Gastroesophageal sphincter (tissue), 4 donors: ENCODE measurements around the gene GLDC. TPM values are rescaled to one million over a fixed set of nuclear protein-coding genes. Genes with fewer than 3 reads are reported as not detected.
A peak's percentile ranks its signal among the peaks of the same experiment; 100 is the strongest.

Experiments used
- ATAC-seq: fragments of 150-250 bp; one replicate; pipeline ENCODE4 v1.9.1; 2016; ENCODE audit warnings: mild to moderate bottlenecking, moderate library complexity
- H3K27ac ChIP-seq, 4 donors: fragments of 200-600 bp; sonication (generic) in 3 of 4; 1 replicate in 3 of 4; 2 replicates in 1 of 4; pipeline ENCODE4 v1.5.1; 2016 to 2019
- H3K27me3 ChIP-seq: fragments of 200-600 bp; sonication (generic); one replicate; pipeline ENCODE4 v1.5.1; 2019
- H3K36me3 ChIP-seq, 2 donors: fragments of 200-600 bp; sonication (generic); one replicate each; pipeline ENCODE4 v1.5.1; 2019; ENCODE audit warnings: control low read depth in 1 of 2
- H3K4me1 ChIP-seq, 3 donors: fragments of 200-600 bp; sonication (generic); 1 replicate in 2 of 3; 2 replicates in 1 of 3; pipeline ENCODE4 v1.5.1; 2016 to 2019; ENCODE audit warnings: control low read depth in 2 of 3
- H3K4me3 ChIP-seq, 2 donors: fragments of 200-600 bp; sonication (generic); one replicate each; pipeline ENCODE4 v1.5.1; 2019; ENCODE audit warnings: mild to moderate bottlenecking in 1 of 2, moderate library complexity in 1 of 2
- H3K9me3 ChIP-seq, 3 donors: fragments of 200-600 bp; sonication (generic); one replicate each; pipeline ENCODE4 v1.5.1; 2017 to 2019; ENCODE audit warnings: control low read depth in 2 of 3
- EP300 ChIP-seq: sonication (generic); formaldehyde crosslinking; IDR thresholded peaks from one replicate; pipeline ENCODE4 v1.6.1; 2017; ENCODE audit warnings: antibody characterized with exemption, mild to moderate bottlenecking
- POLR2A ChIP-seq, 2 donors: fragments of 450-650 bp; IDR thresholded peaks; one replicate each; pipeline ENCODE4 v1.6.1; 2017; ENCODE audit warnings: antibody characterized with exemption in 2 of 2, mild to moderate bottlenecking in 2 of 2, moderate library complexity in 1 of 2
- POLR2AphosphoS5 ChIP-seq: sonication (generic); formaldehyde crosslinking; IDR thresholded peaks from one replicate; pipeline ENCODE4 v1.6.1; 2017; ENCODE audit warnings: antibody characterized with exemption
- WGBS, 2 donors: methylation state at CpG; one replicate each; pipeline ENCODE4 v1.1.5; 2018; ENCODE audit warnings: low coverage in 1 of 2; 5-methylcytosine and 5-hydroxymethylcytosine counted together
- total RNA-seq, 4 donors: library from RNA; depleted of rRNA; stranded (reverse); fragments of >200 nt; gene quantifications; one replicate each; pipeline ENCODE4 v1.1.0, GENCODE V29; 2016
- TF ChIP-seq, protein P1 (sequence below), 4 experiments: fragments of 200-600 bp in 2 of 4; fragments of 450-650 bp in 2 of 4; sonication (generic) in 1 of 4; IDR thresholded peaks; one replicate each; pipeline ENCODE4 v1.5.1; 2017 to 2019; ENCODE audit warnings: antibody characterized with exemption in 4 of 4, mild to moderate bottlenecking in 2 of 4, moderate library complexity in 2 of 4

Gene GLDC
- total RNA-seq, 4 donors from 2014 or later = 0.15 to 1.9 (median 0.51) TPM

DNA sequence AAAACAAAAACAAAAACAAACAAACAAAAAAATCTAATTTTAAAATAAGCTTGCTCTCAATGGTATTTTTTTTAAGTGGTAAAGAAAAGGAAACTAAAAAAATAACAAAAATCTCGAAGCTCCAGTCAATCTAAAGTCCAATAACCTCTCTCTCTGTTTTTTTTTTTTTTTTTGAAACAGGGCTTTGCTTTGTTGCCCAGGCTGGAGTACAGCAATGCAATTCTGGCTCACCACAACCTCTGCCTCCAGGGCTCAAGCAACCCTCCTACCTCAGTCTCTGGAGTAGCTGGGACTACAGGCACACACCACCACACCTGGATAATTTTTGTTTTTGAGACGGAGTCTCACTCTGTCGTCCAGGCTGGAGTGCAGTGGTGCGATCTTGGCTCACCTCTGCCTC, 25.9 kb upstream of the GLDC start:
- no peaks in the 10 kb centered on the region for H3K36me3 ChIP-seq
- no peaks in the 10 kb centered on the region for H3K27me3 ChIP-seq
- 73 to 90% methylated on average over 3 to 4 of the region's 4 CpGs for WGBS, 2 donors
- no peak for ATAC-seq
- H3K27ac ChIP-seq = no peak overlapping the region
- no peaks in the 10 kb centered on the region for H3K9me3 ChIP-seq
- no peak for TF ChIP-seq POLR2AphosphoS5
- no peak for TF ChIP-seq EP300
- TF ChIP-seq, protein P1, sequence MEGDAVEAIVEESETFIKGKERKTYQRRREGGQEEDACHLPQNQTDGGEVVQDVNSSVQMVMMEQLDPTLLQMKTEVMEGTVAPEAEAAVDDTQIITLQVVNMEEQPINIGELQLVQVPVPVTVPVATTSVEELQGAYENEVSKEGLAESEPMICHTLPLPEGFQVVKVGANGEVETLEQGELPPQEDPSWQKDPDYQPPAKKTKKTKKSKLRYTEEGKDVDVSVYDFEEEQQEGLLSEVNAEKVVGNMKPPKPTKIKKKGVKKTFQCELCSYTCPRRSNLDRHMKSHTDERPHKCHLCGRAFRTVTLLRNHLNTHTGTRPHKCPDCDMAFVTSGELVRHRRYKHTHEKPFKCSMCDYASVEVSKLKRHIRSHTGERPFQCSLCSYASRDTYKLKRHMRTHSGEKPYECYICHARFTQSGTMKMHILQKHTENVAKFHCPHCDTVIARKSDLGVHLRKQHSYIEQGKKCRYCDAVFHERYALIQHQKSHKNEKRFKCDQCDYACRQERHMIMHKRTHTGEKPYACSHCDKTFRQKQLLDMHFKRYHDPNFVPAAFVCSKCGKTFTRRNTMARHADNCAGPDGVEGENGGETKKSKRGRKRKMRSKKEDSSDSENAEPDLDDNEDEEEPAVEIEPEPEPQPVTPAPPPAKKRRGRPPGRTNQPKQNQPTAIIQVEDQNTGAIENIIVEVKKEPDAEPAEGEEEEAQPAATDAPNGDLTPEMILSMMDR (IDR thresholded peaks at IDR 0.05) = no peak
- TF ChIP-seq POLR2A (IDR thresholded peaks at IDR 0.05) = no peak
- H3K4me3 ChIP-seq = no peak overlapping the region
- no peaks in the 10 kb centered on the region for H3K4me1 ChIP-seq

DNA sequence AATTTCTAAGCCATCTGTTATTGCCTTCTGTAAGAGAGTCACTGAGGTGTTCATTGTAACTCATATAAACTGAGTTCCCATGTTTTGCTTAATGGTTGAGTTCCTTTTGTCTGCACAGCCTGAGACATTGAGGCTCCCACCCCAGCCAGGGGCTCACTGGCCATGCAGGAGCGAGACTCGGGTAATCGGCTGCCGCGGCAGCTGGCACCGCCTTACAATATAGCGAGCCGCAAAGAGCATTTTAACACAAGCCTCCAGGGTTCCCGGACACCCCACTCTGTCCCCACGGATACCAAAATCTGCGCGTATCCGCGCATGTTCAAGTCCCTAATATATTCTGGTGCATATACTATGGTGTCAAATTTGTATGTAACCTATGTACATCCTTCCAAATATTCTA, 24.4 kb upstream of the GLDC start:
- 96 to 98% methylated on average over 8 to 13 of the region's 14 CpGs for WGBS, 2 donors
- Histone ChIP-seq H3K27ac (no peak overlapping the region), H3K36me3 (no peaks in the 10 kb centered on the region), H3K4me1 (no peaks in the 10 kb centered on the region), H3K27me3 (no peaks in the 10 kb centered on the region), H3K9me3 (no peaks in the 10 kb centered on the region), H3K4me3 (no peak overlapping the region)
- no peak for ATAC-seq
- no peak for TF ChIP-seq POLR2AphosphoS5
- TF ChIP-seq EP300 = no peak
- TF ChIP-seq, protein P1 (IDR thresholded peaks at IDR 0.05) = no peak
- TF ChIP-seq POLR2A (IDR thresholded peaks at IDR 0.05) = no peak

DNA sequence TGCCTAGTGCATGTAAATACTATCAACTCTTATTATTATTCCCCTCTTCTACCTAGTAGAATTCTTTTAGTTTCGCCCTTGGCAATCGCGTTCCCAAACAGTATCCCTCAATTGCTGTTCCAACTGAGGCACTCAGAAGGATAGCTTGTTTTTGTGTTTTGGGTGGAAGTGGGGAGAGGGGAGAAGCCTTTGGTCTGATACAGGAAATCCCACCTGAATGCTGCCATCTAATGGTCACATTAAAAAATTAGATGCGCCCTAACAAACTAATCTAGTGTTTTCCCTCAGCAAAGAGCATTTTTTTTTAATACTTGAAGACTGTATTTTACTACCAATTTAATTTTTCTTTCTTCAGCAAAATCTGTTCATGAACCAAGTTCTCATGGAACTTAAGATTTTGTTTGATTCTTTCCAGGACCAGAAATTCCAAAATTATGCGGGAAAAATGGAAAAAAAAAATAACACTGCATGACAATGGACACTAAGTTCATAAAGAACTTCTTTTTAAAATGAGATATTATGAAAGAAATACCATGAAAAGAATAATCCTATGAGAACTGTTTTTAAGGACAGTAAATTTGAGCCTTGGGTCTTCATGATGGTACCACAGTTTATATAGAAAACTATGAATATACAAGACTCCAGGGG, 22.2 kb upstream of the GLDC start:
- no peak for TF ChIP-seq POLR2AphosphoS5
- TF ChIP-seq, protein P1 (IDR thresholded peaks at IDR 0.05) = peak in 3 of 4 experiments; percentile 9 to 50 (median 29)
- Histone ChIP-seq H3K9me3 (no peaks in the 10 kb centered on the region), H3K27me3 (no peaks in the 10 kb centered on the region), H3K27ac (no peak overlapping the region), H3K36me3 (no peaks in the 10 kb centered on the region), H3K4me1 (no peaks in the 10 kb centered on the region), H3K4me3 (no peak overlapping the region)
- no peak for ATAC-seq
- 44 to 56% methylated on average over 2 to 5 of the region's 5 CpGs for WGBS, 2 donors

DNA sequence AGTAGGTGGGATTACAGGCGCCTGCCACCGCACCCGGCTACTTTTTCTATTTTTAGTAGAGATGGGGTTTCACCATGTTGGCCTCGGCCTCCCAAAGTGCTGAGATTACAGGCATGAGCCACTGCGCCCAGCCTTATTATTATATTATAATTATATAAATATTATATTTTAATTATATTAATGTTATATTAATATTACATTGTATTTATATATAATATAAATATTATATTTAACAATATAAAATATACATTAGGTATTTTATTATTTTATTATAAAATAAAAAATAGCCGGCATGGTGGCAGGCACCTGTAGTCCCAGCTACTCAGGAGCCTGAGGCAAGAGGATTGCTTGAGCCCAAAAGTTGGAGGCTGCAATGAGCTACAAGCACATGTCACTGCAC, 21.6 kb upstream of the GLDC start:
- no peak overlapping the region for H3K27ac ChIP-seq
- WGBS, 2 donors = 47 to 56% methylated on average over 5 to 6 of the region's 6 CpGs
- H3K4me1 ChIP-seq = no peaks in the 10 kb centered on the region
- no peaks in the 10 kb centered on the region for H3K36me3 ChIP-seq
- H3K4me3 ChIP-seq = no peak overlapping the region
- H3K9me3 ChIP-seq = no peaks in the 10 kb centered on the region
- H3K27me3 ChIP-seq = no peaks in the 10 kb centered on the region
- ATAC-seq = no peak
- TF ChIP-seq POLR2AphosphoS5 (no peak), POLR2A (IDR thresholded peaks at IDR 0.05) (no peak), EP300 (no peak)
- TF ChIP-seq, protein P1 (IDR thresholded peaks at IDR 0.05) = no peak

DNA sequence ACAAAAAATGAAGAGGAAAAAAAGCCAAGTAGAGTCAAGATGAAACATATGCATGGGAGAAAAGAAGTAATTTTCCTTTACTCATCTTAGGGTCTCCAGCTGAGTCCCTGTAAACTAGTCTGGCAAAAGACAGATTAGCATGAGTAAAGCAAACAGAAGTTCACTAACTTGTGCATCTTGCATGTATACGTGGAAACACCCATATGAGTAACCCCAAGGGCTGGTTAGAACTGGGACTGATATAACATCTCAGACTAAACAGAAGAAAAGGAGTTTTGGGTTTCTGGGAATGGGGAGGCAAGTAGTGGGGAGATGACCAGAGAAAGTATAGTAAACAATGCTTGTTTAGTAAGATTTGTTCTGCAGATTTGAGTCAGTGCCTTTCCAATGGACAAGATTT, 20.1 kb upstream of the GLDC start:
- Histone ChIP-seq H3K27me3 (no peaks in the 10 kb centered on the region), H3K9me3 (no peaks in the 10 kb centered on the region), H3K36me3 (no peaks in the 10 kb centered on the region), H3K4me3 (no peak overlapping the region), H3K27ac (no peak overlapping the region), H3K4me1 (no peaks in the 10 kb centered on the region)
- TF ChIP-seq POLR2A (IDR thresholded peaks at IDR 0.05) (no peak), EP300 (no peak), POLR2AphosphoS5 (no peak)
- TF ChIP-seq, protein P1 (IDR thresholded peaks at IDR 0.05) = no peak
- WGBS, 2 donors = 78 to 91% methylated on average over 1 of the region's 1 CpG
- no peak for ATAC-seq
